Activated CD4-positive, CD25-positive, alpha-beta regulatory T cell treated with anti-CD3 and anti-CD28 coated beads, Interleukin-2, amount 50 U/mL, for 72 hours (primary cell): ENCODE measurements around the gene CCDC174.

Experiments used
- DNase-seq: peaks from one replicate; pipeline ENCODE4 v3.0.0; 2021

Gene CCDC174

GRCh38 chr3:14716591-14716990 is 65.0 kb downstream of the CCDC174 start:
- no peak for DNase-seq

GRCh38 chr3:14717307-14717706 is 65.7 kb downstream of the CCDC174 start:
- no peak for DNase-seq

DNA sequence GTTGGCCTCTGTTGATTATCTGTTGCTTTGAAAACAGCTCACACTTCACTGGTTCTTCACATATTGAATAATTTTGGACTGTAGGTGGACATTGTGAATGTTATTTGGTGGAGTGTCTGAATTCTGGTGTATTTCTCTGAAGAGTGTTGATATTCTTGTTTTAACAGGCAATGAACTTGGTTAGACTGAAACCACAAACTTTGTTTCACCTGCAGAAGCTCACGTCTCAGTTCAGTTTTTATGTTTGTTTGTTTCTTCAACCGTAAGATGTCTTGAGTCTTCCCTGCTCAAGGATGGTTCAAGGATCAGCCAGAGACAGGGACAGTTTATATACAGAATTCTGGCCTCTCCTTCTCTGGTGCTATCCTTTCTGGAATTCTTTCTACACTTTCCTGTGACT is 67.0 kb downstream of the CCDC174 start:
- no peak for DNase-seq

DNA sequence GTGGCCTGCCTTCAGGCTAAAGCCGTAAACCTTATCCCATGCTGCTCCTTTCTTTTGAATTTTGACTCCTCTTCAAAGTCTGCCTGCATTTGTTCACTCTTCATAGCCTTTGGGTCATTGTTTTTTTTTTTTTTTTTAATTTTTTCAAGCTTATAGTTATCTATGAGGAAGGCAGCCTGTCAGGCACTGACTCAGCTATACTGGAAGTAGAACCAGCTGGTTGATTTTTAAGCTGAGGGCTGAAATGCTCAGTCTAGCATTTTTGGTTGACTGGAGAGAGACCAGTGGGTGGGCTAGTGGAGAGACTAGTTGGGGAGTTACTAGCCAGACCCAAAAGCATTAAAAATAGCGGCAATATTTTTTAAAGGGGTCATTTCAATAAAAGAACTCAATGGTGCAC is 67.4 kb downstream of the CCDC174 start:
- DNase-seq: no peak

- no peak for DNase-seq
These were observed 69.7 kb downstream of the CCDC174 start for GRCh38 chr3:14721126-14721864.
